ENCODE measurements around the gene DLX3. TPM values are rescaled to one million over a fixed set of nuclear protein-coding genes. Genes with fewer than 3 reads are reported as not detected.
"Not testable (repeated sequence)": the region's sequence is repeated elsewhere in the genome, so short reads cannot be mapped to it uniquely, and the experiment has no call there.

The DLX3 gene
- total RNA-seq (not detected), polyA plus RNA-seq (under 1 TPM in 1 of 3 donors, not detected in 2; 0.68 TPM)
- long read RNA-seq, donor 1, result 0 reads
- long read RNA-seq, donor 2, result 0 reads
- long read RNA-seq, donor 3, result 0 reads
- long read RNA-seq, donor 4, result 0 reads
- long read RNA-seq, donor 5, partial matches to known transcripts, result 0 of 1 reads
- long read RNA-seq, donor 5, other reads (novel, unspliced or antisense), result 0 of 1 reads
- long read RNA-seq, donor 6, result 0 reads
- long read RNA-seq, donor 7, result 0 reads
- long read RNA-seq, donor 8, partial matches to known transcripts, result 0 of 1 reads
- long read RNA-seq, donor 8, other reads (novel, unspliced or antisense), result 0 of 1 reads
- long read RNA-seq, donor 9, result 0 reads
- long read RNA-seq, donor 10, partial matches to known transcripts, result 0 of 2 reads
- long read RNA-seq, donor 10, other reads (novel, unspliced or antisense), result 0 of 2 reads

GRCh38 chr17:49995055-49995738 is at the start of gene DLX3:
Gene DLX3 (minus strand): TSS chr17:49995224. CDS start chr17:49994998, 226 bp downstream.
- Histone ChIP-seq H3K27ac (no peak within 1 kb of the TSS), H3K4me3 (peak within 1 kb of the TSS; percentile 46 to 55 (median 53))

DNA sequence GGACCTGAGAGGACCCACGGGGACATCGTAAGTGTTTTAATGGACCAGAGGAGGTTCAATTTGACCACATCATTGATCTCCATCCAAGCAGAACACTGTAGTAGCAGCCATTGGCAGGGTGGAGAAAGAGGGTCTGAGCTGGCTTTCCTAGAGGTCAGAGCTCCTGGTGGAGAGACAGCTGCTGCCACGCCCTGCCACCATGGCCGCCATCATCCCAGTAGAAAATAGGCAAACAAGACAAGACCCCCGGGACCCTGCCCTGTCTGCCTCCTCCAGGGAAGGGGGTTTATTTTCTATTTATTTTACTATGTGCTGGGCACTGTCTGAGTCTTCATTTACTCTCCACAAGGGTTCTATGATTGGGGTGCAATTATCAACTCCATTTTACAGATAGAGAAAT is 49.5 kb upstream of the DLX3 start:
- 89 to 97% (median 92%) methylated on average over 5 of the region's 5 CpGs for WGBS, 5 donors
- Histone ChIP-seq H3K36me3 (no peaks in the 10 kb centered on the region), H3K4me1 (peaks cover 13 to 48% (median 18%) of the 10 kb centered on the region in 4 donors), H3K27me3 (no peaks in the 10 kb centered on the region), H3K9me3 (no peaks in the 10 kb centered on the region), H3K27ac (peak overlapping the region in 2 of 5 donors; percentile 36 to 47), H3K4me3 (no peak overlapping the region)
- intact Hi-C loops (cut with DNase I; ENCODE audit: low total_unique reads), result no loop called here
- TF ChIP-seq, protein P1, sequence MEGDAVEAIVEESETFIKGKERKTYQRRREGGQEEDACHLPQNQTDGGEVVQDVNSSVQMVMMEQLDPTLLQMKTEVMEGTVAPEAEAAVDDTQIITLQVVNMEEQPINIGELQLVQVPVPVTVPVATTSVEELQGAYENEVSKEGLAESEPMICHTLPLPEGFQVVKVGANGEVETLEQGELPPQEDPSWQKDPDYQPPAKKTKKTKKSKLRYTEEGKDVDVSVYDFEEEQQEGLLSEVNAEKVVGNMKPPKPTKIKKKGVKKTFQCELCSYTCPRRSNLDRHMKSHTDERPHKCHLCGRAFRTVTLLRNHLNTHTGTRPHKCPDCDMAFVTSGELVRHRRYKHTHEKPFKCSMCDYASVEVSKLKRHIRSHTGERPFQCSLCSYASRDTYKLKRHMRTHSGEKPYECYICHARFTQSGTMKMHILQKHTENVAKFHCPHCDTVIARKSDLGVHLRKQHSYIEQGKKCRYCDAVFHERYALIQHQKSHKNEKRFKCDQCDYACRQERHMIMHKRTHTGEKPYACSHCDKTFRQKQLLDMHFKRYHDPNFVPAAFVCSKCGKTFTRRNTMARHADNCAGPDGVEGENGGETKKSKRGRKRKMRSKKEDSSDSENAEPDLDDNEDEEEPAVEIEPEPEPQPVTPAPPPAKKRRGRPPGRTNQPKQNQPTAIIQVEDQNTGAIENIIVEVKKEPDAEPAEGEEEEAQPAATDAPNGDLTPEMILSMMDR (IDR thresholded peaks at IDR 0.05), result no peak
- TF ChIP-seq POLR2A (IDR thresholded peaks at IDR 0.05), result no peak
- no peak for TF ChIP-seq EP300 (IDR thresholded peaks at IDR 0.05)
- no peak for TF ChIP-seq POLR2AphosphoS5 (IDR thresholded peaks at IDR 0.05)
- no peak for DNase-seq

More at GRCh38 chr17:49995055-49995738, at the start of gene DLX3:
- peak; percentile 81 to 92 for DNase-seq
- Histone ChIP-seq H3K4me1 (peaks cover 28 to 46% (median 41%) of the 10 kb centered on the region in 4 donors), H3K9me3 (no peaks in the 10 kb centered on the region), H3K36me3 (no peaks in the 10 kb centered on the region), H3K27me3 (peaks cover 8 to 99% (median 85%) of the 10 kb centered on the region in 3 donors)
- TF ChIP-seq EP300 (IDR thresholded peaks at IDR 0.05) (no peak), POLR2AphosphoS5 (IDR thresholded peaks at IDR 0.05) (peak in 2 of 3 donors; percentile 47 to 71), POLR2A (IDR thresholded peaks at IDR 0.05) (no peak)
- TF ChIP-seq, protein P1 (IDR thresholded peaks at IDR 0.05), result no peak
- intact Hi-C loops (cut with DNase I; ENCODE audit: low total_unique reads), result loop anchor here (5.0 kb wide), 2 partner anchors 43 to 133 kb away; no protein-coding TSS in a partner anchor
- WGBS, 5 donors, result 4 to 8% (median 6%) methylated on average over 10 to 29 of the region's 29 CpGs

- no peaks in the 10 kb centered on the region for H3K27me3 ChIP-seq
- H3K27ac ChIP-seq, result peak overlapping the region in 4 of 5 donors; percentile 35 to 52 (median 42)
- no peak overlapping the region for H3K4me3 ChIP-seq
- DNase-seq, result peak; percentile 69 to 75
- peaks cover 13 to 38% (median 16%) of the 10 kb centered on the region in 4 donors for H3K4me1 ChIP-seq
- no peaks in the 10 kb centered on the region for H3K9me3 ChIP-seq
- intact Hi-C loops (cut with DNase I; ENCODE audit: low total_unique reads), result no loop called here
- WGBS, 5 donors, result 28 to 51% (median 29%) methylated on average over 13 to 16 of the region's 16 CpGs
- TF ChIP-seq POLR2AphosphoS5 (IDR thresholded peaks at IDR 0.05), result peak in 1 of 3 donors; percentile 43
- TF ChIP-seq EP300 (IDR thresholded peaks at IDR 0.05), result no peak
- H3K36me3 ChIP-seq, result no peaks in the 10 kb centered on the region
Observed at GRCh38 chr17:50043290-50044148, 48.5 kb upstream of the DLX3 start.

DNA sequence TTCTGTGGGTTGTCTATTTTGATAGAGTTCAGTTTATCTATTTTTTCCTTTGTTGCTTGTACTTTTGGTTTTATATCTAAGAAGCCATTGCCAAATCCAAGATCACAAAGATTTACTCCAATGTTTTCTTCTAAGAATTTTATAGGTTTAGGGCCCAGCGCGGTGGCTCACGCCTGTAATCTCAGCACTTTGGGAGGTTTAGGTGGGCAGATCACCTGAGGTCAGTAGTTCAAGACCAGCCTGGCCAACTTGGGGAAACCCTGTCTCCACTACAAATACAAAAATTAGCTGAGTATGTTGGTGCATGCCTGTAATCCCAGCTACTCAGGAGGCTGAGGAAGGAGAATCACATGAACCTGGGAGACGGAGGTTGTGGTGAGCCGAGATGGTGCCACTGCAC is 47.2 kb upstream of the DLX3 start:
- intact Hi-C loops (cut with DNase I; ENCODE audit: low total_unique reads), result no loop called here
- H3K4me3 ChIP-seq, result no peak overlapping the region
- no peak for TF ChIP-seq EP300 (IDR thresholded peaks at IDR 0.05)
- no peak for TF ChIP-seq POLR2AphosphoS5 (IDR thresholded peaks at IDR 0.05)
- TF ChIP-seq POLR2A (IDR thresholded peaks at IDR 0.05), result no peak
- TF ChIP-seq, protein P1 (IDR thresholded peaks at IDR 0.05), result no peak
- H3K27ac ChIP-seq, result no peak overlapping the region
- no peaks in the 10 kb centered on the region for H3K27me3 ChIP-seq
- no peak for DNase-seq
- H3K36me3 ChIP-seq, result no peaks in the 10 kb centered on the region
- peaks cover 19 to 37% (median 21%) of the 10 kb centered on the region in 4 donors for H3K4me1 ChIP-seq
- H3K9me3 ChIP-seq, result no peaks in the 10 kb centered on the region
- 92 to 98% (median 96%) methylated on average over 5 of the region's 5 CpGs for WGBS, 5 donors

GRCh38 chr17:50040496-50040895 is 45.5 kb upstream of the DLX3 start:
- DNase-seq; H3K9me3 ChIP-seq; H3K27me3 ChIP-seq; intact Hi-C loops (cut with DNase I; ENCODE audit: low total_unique reads); H3K4me3 ChIP-seq; H3K36me3 ChIP-seq; H3K27ac ChIP-seq: not testable (repeated sequence)
- WGBS, 5 donors, result 90 to 95% (median 93%) methylated on average over 5 of the region's 5 CpGs
- peaks cover 34 to 48% (median 36%) of the 10 kb centered on the region in 4 donors for H3K4me1 ChIP-seq
